ENCODE measurements around the gene BRD4. TPM values are rescaled to one million over a fixed set of nuclear protein-coding genes. Genes with fewer than 3 reads are reported as not detected.

The BRD4 gene
- total and polyA plus RNA-seq, 4 donors, result 16.3 to 59.0 (median 40.2) TPM

DNA sequence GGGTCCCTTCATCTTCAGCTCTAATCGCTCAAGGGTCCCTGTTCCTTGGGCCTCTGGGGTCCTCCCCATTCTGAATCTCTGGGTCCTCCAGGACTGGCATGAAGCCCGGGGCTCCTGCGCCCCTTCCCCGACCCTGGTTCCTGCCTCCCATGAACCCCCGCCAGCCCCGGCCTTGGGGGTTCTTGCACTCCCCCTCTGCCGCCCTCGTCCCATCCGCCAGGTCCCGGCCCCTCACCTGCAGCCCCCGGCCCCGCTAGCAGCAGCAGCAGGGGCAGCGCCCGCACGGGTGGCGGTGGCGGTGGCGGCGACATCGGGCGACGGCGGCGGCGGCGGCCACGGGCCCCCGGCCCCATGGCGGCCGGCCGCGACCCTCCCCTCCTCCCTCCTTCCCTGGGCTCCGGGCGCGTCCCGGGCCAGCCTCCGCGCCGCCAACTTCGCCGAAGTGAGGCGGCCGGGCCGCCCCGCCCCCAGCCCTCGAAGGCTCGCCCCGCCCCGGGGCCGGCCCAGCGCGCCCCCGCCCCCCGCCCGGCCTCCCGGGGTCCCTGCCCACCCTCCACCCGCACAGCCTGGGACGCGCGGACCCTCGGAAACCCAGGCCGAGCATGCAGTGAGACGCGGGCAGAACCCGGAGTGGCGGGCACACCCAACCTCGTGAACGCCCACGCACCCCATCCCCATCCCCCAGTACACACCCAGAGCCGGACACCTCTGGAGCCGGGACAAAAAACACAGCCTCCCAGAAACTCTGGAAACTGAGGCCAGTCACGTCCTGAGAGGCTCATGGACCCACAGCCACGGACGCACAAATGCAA lies 131.6 kb downstream of the BRD4 start, which contains the start of gene NOTCH3:
Gene NOTCH3, minus strand, starts transcription at position 443 of the 812 bp plus-strand sequence. Its CDS starts 90 bp downstream, at position 353.
- Histone ChIP-seq H3K27ac (ENCODE audit: low read depth, low read length) (peak within 1 kb of the TSS; percentile 63), H3K4me3 (ENCODE audit: low read depth, low read length) (peak within 1 kb of the TSS; percentile 64), H3K36me3 (ENCODE audit: control insufficient read depth, insufficient read depth, low read length) (peaks cover 15% of the 10 kb centered on the region), H3K27me3 (ENCODE audit: control insufficient read depth, insufficient read depth, low read length) (peaks cover 4% of the 10 kb centered on the region), H3K4me1 (ENCODE audit: control insufficient read depth, insufficient read depth, low read length) (peaks cover 37% of the 10 kb centered on the region), H3K9me3 (ENCODE audit: control insufficient read depth, insufficient read depth, low read length) (no peaks in the 10 kb centered on the region)
- DNase-seq (ENCODE audit: low read depth in 4 of 6, low spot score in 6 of 6), result peak in 1 of 6 donors; percentile 57
- WGBS (ENCODE audit: insufficient coverage), result 2% methylated on average over 63 of the region's 74 CpGs

GRCh38 chr19:15199661-15200552 lies 132.4 kb downstream of the BRD4 start:
- H3K4me1 ChIP-seq (ENCODE audit: control insufficient read depth, insufficient read depth, low read length), result peaks cover 42% of the 10 kb centered on the region
- peaks cover 15% of the 10 kb centered on the region for H3K36me3 ChIP-seq (ENCODE audit: control insufficient read depth, insufficient read depth, low read length)
- H3K27me3 ChIP-seq (ENCODE audit: control insufficient read depth, insufficient read depth, low read length), result peaks cover 4% of the 10 kb centered on the region
- peak in 3 of 6 donors; percentile 73 to 89 (median 87) for DNase-seq (ENCODE audit: low read depth in 4 of 6, low spot score in 6 of 6)
- no peaks in the 10 kb centered on the region for H3K9me3 ChIP-seq (ENCODE audit: control insufficient read depth, insufficient read depth, low read length)
- 3% methylated on average over 61 of the region's 82 CpGs for WGBS (ENCODE audit: insufficient coverage)
- peak overlapping the region; percentile 64 for H3K4me3 ChIP-seq (ENCODE audit: low read depth, low read length)
- peak overlapping the region; percentile 63 for H3K27ac ChIP-seq (ENCODE audit: low read depth, low read length)

DNA sequence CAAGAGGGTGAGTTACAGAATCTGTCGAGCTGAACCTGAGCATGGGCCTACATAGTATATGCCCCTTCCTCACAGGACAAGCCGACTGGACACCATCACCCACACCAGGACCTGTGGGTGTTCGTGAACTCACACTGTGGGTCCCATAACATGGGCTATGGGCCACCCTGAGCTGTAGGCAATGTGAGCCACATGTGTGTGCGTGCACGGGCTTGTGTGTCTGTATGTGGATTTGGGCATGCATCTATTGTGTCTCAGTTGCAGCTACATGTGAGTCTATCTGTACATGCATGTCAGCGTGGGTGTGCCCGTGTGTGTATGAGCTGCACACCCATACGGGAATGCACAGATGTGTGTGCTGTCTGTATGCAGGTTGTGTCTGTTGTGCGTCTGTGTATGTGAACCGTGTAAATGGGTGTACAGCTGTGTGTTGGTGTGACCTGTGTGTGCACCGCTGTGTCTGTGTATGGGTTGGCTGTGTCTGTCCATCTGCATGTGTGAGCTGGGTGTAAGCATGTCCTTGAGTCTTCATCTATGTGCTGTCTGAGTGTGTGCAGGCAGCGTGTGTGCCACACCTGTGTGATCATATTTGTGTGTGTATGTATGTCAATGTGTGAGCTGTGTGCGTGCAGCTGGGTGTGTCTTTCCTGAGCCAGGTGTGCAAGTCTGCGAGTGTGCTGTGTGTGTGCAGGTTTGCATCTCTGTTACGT lies 133.2 kb downstream of the BRD4 start:
- H3K9me3 ChIP-seq (ENCODE audit: control insufficient read depth, insufficient read depth, low read length), result no peaks in the 10 kb centered on the region
- DNase-seq (ENCODE audit: low read depth in 4 of 6, low spot score in 6 of 6), result no peak

GRCh38 chr19:15197942-15198341 lies 134.4 kb downstream of the BRD4 start:
- H3K27ac ChIP-seq (ENCODE audit: low read depth, low read length), result peak overlapping the region; percentile 11

More for the DNA sequence above, 133.2 kb downstream of the BRD4 start:
- peaks cover 16% of the 10 kb centered on the region for H3K36me3 ChIP-seq (ENCODE audit: control insufficient read depth, insufficient read depth, low read length)
- H3K27me3 ChIP-seq (ENCODE audit: control insufficient read depth, insufficient read depth, low read length), result peaks cover 4% of the 10 kb centered on the region
- WGBS (ENCODE audit: insufficient coverage), result 64% methylated on average over 14 of the region's 15 CpGs
- H3K4me3 ChIP-seq (ENCODE audit: low read depth, low read length), result no peak overlapping the region
- H3K4me1 ChIP-seq (ENCODE audit: control insufficient read depth, insufficient read depth, low read length), result peaks cover 47% of the 10 kb centered on the region
- no peak overlapping the region for H3K27ac ChIP-seq (ENCODE audit: low read depth, low read length)

GRCh38 chr19:15197275-15197941 lies 134.9 kb downstream of the BRD4 start:
- H3K27me3 ChIP-seq (ENCODE audit: control insufficient read depth, insufficient read depth, low read length), result peaks cover 4% of the 10 kb centered on the region
- 31% methylated on average over 3 of the region's 14 CpGs for WGBS (ENCODE audit: insufficient coverage)
- H3K4me1 ChIP-seq (ENCODE audit: control insufficient read depth, insufficient read depth, low read length), result peaks cover 47% of the 10 kb centered on the region

More at GRCh38 chr19:15197942-15198341, 134.4 kb downstream of the BRD4 start:
- Histone ChIP-seq H3K4me1 (ENCODE audit: control insufficient read depth, insufficient read depth, low read length) (peaks cover 47% of the 10 kb centered on the region), H3K9me3 (ENCODE audit: control insufficient read depth, insufficient read depth, low read length) (no peaks in the 10 kb centered on the region), H3K4me3 (ENCODE audit: low read depth, low read length) (no peak overlapping the region), H3K27me3 (ENCODE audit: control insufficient read depth, insufficient read depth, low read length) (peaks cover 4% of the 10 kb centered on the region), H3K36me3 (ENCODE audit: control insufficient read depth, insufficient read depth, low read length) (peaks cover 16% of the 10 kb centered on the region)
- no peak for DNase-seq (ENCODE audit: low read depth in 4 of 6, low spot score in 6 of 6)
- WGBS (ENCODE audit: insufficient coverage), result 53% methylated on average over 7 of the region's 8 CpGs

GRCh38 chr19:15196360-15197005 lies 135.9 kb downstream of the BRD4 start:
- 50% methylated on average over 1 of the region's 4 CpGs for WGBS (ENCODE audit: insufficient coverage)
- Histone ChIP-seq H3K27me3 (ENCODE audit: control insufficient read depth, insufficient read depth, low read length) (peaks cover 4% of the 10 kb centered on the region), H3K27ac (ENCODE audit: low read depth, low read length) (no peak overlapping the region), H3K4me1 (ENCODE audit: control insufficient read depth, insufficient read depth, low read length) (peaks cover 47% of the 10 kb centered on the region), H3K9me3 (ENCODE audit: control insufficient read depth, insufficient read depth, low read length) (no peaks in the 10 kb centered on the region), H3K4me3 (ENCODE audit: low read depth, low read length) (no peak overlapping the region), H3K36me3 (ENCODE audit: control insufficient read depth, insufficient read depth, low read length) (peaks cover 29% of the 10 kb centered on the region)
- no peak for DNase-seq (ENCODE audit: low read depth in 4 of 6, low spot score in 6 of 6)

More at GRCh38 chr19:15197275-15197941, 134.9 kb downstream of the BRD4 start:
- peak overlapping the region; percentile 25 for H3K27ac ChIP-seq (ENCODE audit: low read depth, low read length)
- no peaks in the 10 kb centered on the region for H3K9me3 ChIP-seq (ENCODE audit: control insufficient read depth, insufficient read depth, low read length)
- peak in 2 of 6 donors; percentile 57 to 70 for DNase-seq (ENCODE audit: low read depth in 4 of 6, low spot score in 6 of 6)
- H3K4me3 ChIP-seq (ENCODE audit: low read depth, low read length), result no peak overlapping the region
- H3K36me3 ChIP-seq (ENCODE audit: control insufficient read depth, insufficient read depth, low read length), result peaks cover 20% of the 10 kb centered on the region

DNA sequence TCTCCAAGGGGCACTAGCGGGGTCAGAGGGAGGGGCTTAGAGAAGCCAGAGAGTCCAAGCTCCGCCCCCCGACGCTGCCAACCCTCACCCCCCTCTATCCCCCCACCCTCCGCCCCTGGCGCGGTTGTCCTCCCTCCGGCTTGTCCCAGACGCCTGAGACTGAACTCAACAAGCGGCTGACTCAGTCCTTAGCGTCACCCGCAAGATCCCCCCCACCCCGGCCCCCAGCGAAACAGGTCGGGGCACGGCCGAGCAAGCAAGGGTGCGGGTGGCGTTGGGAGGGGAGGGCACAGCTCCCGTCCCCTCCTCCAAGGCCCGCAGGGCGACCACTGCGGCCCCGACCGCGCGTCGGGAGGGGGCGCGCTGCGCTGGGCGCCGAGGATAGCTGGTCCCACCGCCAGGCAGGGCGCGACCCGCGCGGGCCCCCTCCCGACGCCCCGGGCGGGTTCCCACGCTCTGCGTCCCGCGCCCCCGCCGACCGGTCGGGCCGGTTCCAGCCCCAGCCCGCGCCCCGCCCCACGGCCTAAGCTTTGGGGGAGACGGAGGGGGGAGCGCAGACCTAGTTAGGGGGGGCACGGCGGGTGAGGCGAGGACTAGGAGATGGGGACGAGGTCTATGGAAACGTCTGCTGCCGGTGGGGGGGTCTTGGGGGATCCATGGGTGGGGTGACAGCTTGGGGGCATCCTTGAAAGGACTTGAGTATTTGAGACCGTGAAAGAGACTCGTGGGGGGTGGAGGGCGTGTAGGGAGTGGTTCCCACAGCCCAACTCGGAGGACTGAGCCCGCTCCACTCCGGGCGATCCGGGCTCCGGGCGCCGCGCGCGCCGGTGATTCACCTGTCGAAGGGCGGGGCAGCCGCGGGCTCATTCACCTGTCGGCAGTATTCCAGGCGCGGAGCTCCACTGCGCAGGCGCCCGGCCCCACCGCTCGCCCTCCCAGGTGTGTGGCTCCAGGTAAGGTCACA lies 136.7 kb downstream of the BRD4 start:
- 3% methylated on average over 80 of the region's 91 CpGs for WGBS (ENCODE audit: insufficient coverage)
- no peak overlapping the region for H3K4me3 ChIP-seq (ENCODE audit: low read depth, low read length)
- H3K27me3 ChIP-seq (ENCODE audit: control insufficient read depth, insufficient read depth, low read length), result no peaks in the 10 kb centered on the region
- peaks cover 38% of the 10 kb centered on the region for H3K36me3 ChIP-seq (ENCODE audit: control insufficient read depth, insufficient read depth, low read length)
- H3K9me3 ChIP-seq (ENCODE audit: control insufficient read depth, insufficient read depth, low read length), result no peaks in the 10 kb centered on the region
- H3K4me1 ChIP-seq (ENCODE audit: control insufficient read depth, insufficient read depth, low read length), result peaks cover 42% of the 10 kb centered on the region
- peak in 2 of 6 donors; percentile 76 to 84 for DNase-seq (ENCODE audit: low read depth in 4 of 6, low spot score in 6 of 6)
- H3K27ac ChIP-seq (ENCODE audit: low read depth, low read length), result peak overlapping the region; percentile 57

DNA sequence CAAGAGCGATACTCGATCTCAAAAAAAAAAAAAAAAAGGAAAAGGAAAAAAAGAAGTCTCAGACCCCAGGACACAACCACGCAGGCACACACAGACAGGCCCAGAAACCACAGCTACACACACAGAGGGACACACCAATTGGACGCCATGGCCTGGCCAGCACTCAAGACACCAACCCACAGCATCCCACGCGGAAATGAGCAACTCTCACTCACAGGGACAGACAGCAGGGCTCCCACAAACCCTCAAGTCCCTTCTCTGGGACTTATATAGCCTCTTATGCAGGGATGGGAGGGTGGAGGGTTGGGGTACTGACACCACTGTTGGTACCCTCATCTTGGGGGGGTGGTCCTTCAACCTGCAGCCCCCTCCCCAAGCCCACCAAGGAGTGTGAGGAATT lies 137.4 kb downstream of the BRD4 start:
- no CpG with 5 or more reads among the region's 6 CpGs for WGBS (ENCODE audit: insufficient coverage)
- no peaks in the 10 kb centered on the region for H3K9me3 ChIP-seq (ENCODE audit: control insufficient read depth, insufficient read depth, low read length)
- H3K27me3 ChIP-seq (ENCODE audit: control insufficient read depth, insufficient read depth, low read length), result no peaks in the 10 kb centered on the region
- H3K4me3 ChIP-seq (ENCODE audit: low read depth, low read length), result no peak overlapping the region
- H3K36me3 ChIP-seq (ENCODE audit: control insufficient read depth, insufficient read depth, low read length), result peaks cover 39% of the 10 kb centered on the region
- no peak for DNase-seq (ENCODE audit: low read depth in 4 of 6, low spot score in 6 of 6)
- H3K27ac ChIP-seq (ENCODE audit: low read depth, low read length), result peak overlapping the region; percentile 57
- H3K4me1 ChIP-seq (ENCODE audit: control insufficient read depth, insufficient read depth, low read length), result peaks cover 36% of the 10 kb centered on the region
